Adrenal gland (tissue), 12 donors: Measurements from ENCODE around the gene ITGB1BP1. TPM values are rescaled to one million over a fixed set of nuclear protein-coding genes. Genes with fewer than 3 reads are reported as not detected.

ENCODE experiments used
- DNase-seq, 7 donors: peaks; one replicate each; pipeline ENCODE4 v3.0.0-alpha.2; 2019 to 2020
- H3K27ac ChIP-seq, 5 donors: fragments of 200-600 bp; sonication (generic) in 4 of 5; 1 replicate in 3 of 5; 2 replicates in 2 of 5; pipeline versions ENCODE4 v1.5.1 to v1.8.0; 2016 to 2020; ENCODE audit warnings: mild to moderate bottlenecking in 1 of 5
- H3K27me3 ChIP-seq: fragments of 200-600 bp; 2 replicates; pipeline ENCODE4 v1.8.0; 2021
- H3K36me3 ChIP-seq, 2 donors: fragments of 200-600 bp; replicated peaks in 1 of 2; 1 replicate in 1 of 2; 2 replicates in 1 of 2; pipeline versions ENCODE4 v1.5.1 to v1.8.0; 2018 to 2022
- H3K4me1 ChIP-seq, 2 donors: fragments of 200-600 bp; replicated peaks in 1 of 2; 1 replicate in 1 of 2; 2 replicates in 1 of 2; pipeline versions ENCODE4 v1.5.1 to v1.8.0; 2018 to 2021
- H3K4me3 ChIP-seq, 4 donors: fragments of 200-600 bp; sonication (generic) in 3 of 4; one replicate each; pipeline ENCODE4 v1.5.1; 2016 to 2018
- H3K9me3 ChIP-seq, 3 donors: fragments of 200-600 bp; sonication (generic) in 1 of 3; replicated peaks in 1 of 3; 1 replicate in 2 of 3; 2 replicates in 1 of 3; pipeline versions ENCODE4 v1.5.1 to v1.8.0; 2016 to 2021
- CTCF ChIP-seq, 6 experiments: fragments of 450-650 bp in 4 of 6; fragments of 200-600 bp in 2 of 6; sonication (generic) in 1 of 6; IDR thresholded peaks; 1 replicate in 5 of 6; 2 replicates in 1 of 6; pipeline versions ENCODE4 v1.5.1 to v1.8.0; 2016 to 2021; ENCODE audit warnings: antibody characterized with exemption in 6 of 6, mild to moderate bottlenecking in 2 of 6, moderate library complexity in 1 of 6
- POLR2A ChIP-seq, 2 donors: fragments of 450-650 bp; IDR thresholded peaks; one replicate each; pipeline ENCODE4 v1.6.1; 2017; ENCODE audit warnings: antibody characterized with exemption in 2 of 2, mild to moderate bottlenecking in 2 of 2, moderate library complexity in 1 of 2
- WGBS, 4 donors: extraction: QIAGEN DNeasy Blood & Tissue Kit in 2 of 4; methylation state at CpG; one replicate each; pipeline versions ENCODE4 v1.1.5 to v1.1.7; 2013 to 2017; 5-methylcytosine and 5-hydroxymethylcytosine counted together
- intact Hi-C, 2 donors: fragments of 100-400 bp; cut with DNase I; formaldehyde crosslinking; loops; one replicate each; pipeline versions ENCODE4 v1.14.1 to v1.15.0; 2022 to 2023
- polyA plus RNA-seq, 3 donors: library from polyadenylated mRNA; stranded (reverse); fragments of 200-250 nt in 2 of 3; fragments of 350-450 nt in 1 of 3; fragmentation: Illumina TruSeq in 1 of 3; extraction: RNeasy Lipid Tissue Mini Kit (QIAGEN cat#74804) in 1 of 3; gene quantifications; one replicate each; pipeline ENCODE4 v1.2.3, GENCODE V29; 2013 to 2014
- total RNA-seq, 9 donors: library from RNA; depleted of rRNA in 4 of 9; stranded (reverse); fragments of >200 nt in 4 of 9; fragments of 120-200 nt in 1 of 9; fragmentation: NEBNext Ultra II Directional in 1 of 9; extraction: Animal tissue kit (Norgen Biotek cat#: 25700) in 1 of 9; gene quantifications; one replicate each; pipeline versions ENCODE4 v1.1.0 to v1.2.4, GENCODE V29; 2013 to 2023
- donor health status: healthy with polysubstance abuse.
- donor health status: Bipolar disorder and iron deficiency.
- donor health status: DM: yes; HTN: yes; CAD: no.
- donor health status: DM: no; HTN: no; CAD: no.
- donor health status: DM: no; HTN: no; CAD: no.
- donor health status: DM: yes; HTN: yes; CAD: no.

ITGB1BP1 gene
- total and polyA plus RNA-seq, 12 donors, result 35.7 to 109 (median 80.9) TPM

GRCh38 chr2:9390991-9391390 lies 32.3 kb downstream of the ITGB1BP1 start:
- no peaks in the 10 kb centered on the region for H3K36me3 ChIP-seq
- no peaks in the 10 kb centered on the region for H3K9me3 ChIP-seq
- WGBS, 4 donors, result 93 to 95% (median 94%) methylated on average over 19 of the region's 19 CpGs
- intact Hi-C loops, result no loop called here
- no peaks in the 10 kb centered on the region for H3K27me3 ChIP-seq
- no peak for TF ChIP-seq POLR2A (IDR thresholded peaks at IDR 0.05)
- no peak for TF ChIP-seq CTCF (IDR thresholded peaks at IDR 0.05)
- H3K27ac ChIP-seq, result no peak overlapping the region
- H3K4me1 ChIP-seq, result peaks cover 0 to 5% of the 10 kb centered on the region in 2 donors
- no peak overlapping the region for H3K4me3 ChIP-seq
- DNase-seq, result no peak

GRCh38 chr2:9390151-9390850 lies 33.0 kb downstream of the ITGB1BP1 start:
- no peak for DNase-seq
- H3K4me3 ChIP-seq, result no peak overlapping the region
- H3K27ac ChIP-seq, result no peak overlapping the region
- whole genome bisulfite sequencing, 4 donors, result 89 to 100% (median 95%) methylated on average over 4 to 7 of the region's 7 CpGs
- H3K36me3 ChIP-seq, result no peaks in the 10 kb centered on the region
- H3K9me3 ChIP-seq, result no peaks in the 10 kb centered on the region
- TF ChIP-seq POLR2A (IDR thresholded peaks at IDR 0.05) (no peak), CTCF (IDR thresholded peaks at IDR 0.05) (no peak)
- H3K4me1 ChIP-seq, result peaks cover 0 to 8% of the 10 kb centered on the region in 2 donors
- intact Hi-C loops, result no loop called here
- H3K27me3 ChIP-seq, result no peaks in the 10 kb centered on the region

- Histone ChIP-seq H3K4me3 (no peak overlapping the region), H3K27me3 (no peaks in the 10 kb centered on the region), H3K9me3 (no peaks in the 10 kb centered on the region), H3K4me1 (peaks cover 0 to 8% of the 10 kb centered on the region in 2 donors), H3K27ac (peak overlapping the region in 2 of 5 donors; percentile 47 to 56), H3K36me3 (no peaks in the 10 kb centered on the region)
- DNase-seq, result peak in 6 of 7 donors; percentile 39 to 66 (median 54)
- TF ChIP-seq CTCF (IDR thresholded peaks at IDR 0.05), result no peak
- no peak for TF ChIP-seq POLR2A (IDR thresholded peaks at IDR 0.05)
- 72 to 86% (median 75%) methylated on average over 17 to 28 of the region's 28 CpGs for WGBS, 4 donors
- intact Hi-C loops, result no loop called here
These were observed 34.1 kb downstream of the ITGB1BP1 start for GRCh38 chr2:9388950-9389911.

- no peak for DNase-seq
- WGBS, 4 donors, result 93 to 100% (median 96%) methylated on average over 4 to 11 of the region's 11 CpGs
- Histone ChIP-seq H3K4me3 (no peak overlapping the region), H3K4me1 (peaks cover 0 to 8% of the 10 kb centered on the region in 2 donors), H3K9me3 (no peaks in the 10 kb centered on the region), H3K27ac (peak overlapping the region in 1 of 5 donors; percentile 10), H3K36me3 (no peaks in the 10 kb centered on the region), H3K27me3 (no peaks in the 10 kb centered on the region)
- TF ChIP-seq CTCF (IDR thresholded peaks at IDR 0.05), result no peak
- no peak for TF ChIP-seq POLR2A (IDR thresholded peaks at IDR 0.05)
- intact Hi-C loops, result no loop called here
These were observed 35.1 kb downstream of the ITGB1BP1 start for GRCh38 chr2:9388199-9388681.
